Neuronal stem cell (in vitro differentiated cells): Measurements from ENCODE around the gene PTPRH.

ENCODE experiments used
- DNase-seq: peaks from one replicate; pipeline ENCODE4 v3.0.0-alpha.2; 2013; ENCODE audit warnings: low spot score
- H2AFZ ChIP-seq: one replicate; pipeline ENCODE4 v1.6.1; 2013; ENCODE audit warnings: mild to moderate bottlenecking, low read length, inconsistent platforms
- H2AK5ac ChIP-seq: 2 replicates; pipeline ENCODE4 v1.6.1; 2013; ENCODE audit warnings: low read depth, mild to moderate bottlenecking, inconsistent platforms, low read length, moderate library complexity, mixed read lengths
- H2BK120ac ChIP-seq: 2 replicates; pipeline ENCODE4 v1.6.1; 2013; ENCODE audit warnings: low read depth, mild to moderate bottlenecking, inconsistent platforms, low read length, moderate library complexity, mixed read lengths
- H2BK12ac ChIP-seq: one replicate; pipeline ENCODE4 v1.6.1; 2013; ENCODE audit warnings: low read length, inconsistent platforms
- H2BK15ac ChIP-seq: 2 replicates; pipeline ENCODE4 v1.6.1; 2013; ENCODE audit warnings: mild to moderate bottlenecking, low read length, inconsistent platforms, mixed read lengths
- H2BK5ac ChIP-seq: one replicate; pipeline ENCODE4 v1.6.1; 2013; ENCODE audit warnings: inconsistent platforms, mild to moderate bottlenecking, low read length, moderate library complexity
- H3K14ac ChIP-seq: one replicate; pipeline ENCODE4 v1.6.1; 2013; ENCODE audit warnings: low read length, inconsistent platforms
- H3K18ac ChIP-seq: 2 replicates; pipeline ENCODE4 v1.6.1; 2013; ENCODE audit warnings: low read length, inconsistent platforms
- H3K23ac ChIP-seq: 2 replicates; pipeline ENCODE4 v1.6.1; 2013; ENCODE audit warnings: low read depth, mild to moderate bottlenecking, mixed read lengths, low read length, inconsistent platforms; ENCODE audit not compliant: poor library complexity
- H3K27ac ChIP-seq: replicated peaks from 3 replicates; pipeline ENCODE4 v1.5.1; 2013; ENCODE audit warnings: low read length, inconsistent platforms
- H3K27me3 ChIP-seq, 3 experiments: 2 replicates each; pipeline ENCODE4 v1.6.1; 2013; ENCODE audit warnings: low read length in 3 of 3, mild to moderate bottlenecking in 2 of 3, inconsistent platforms in 1 of 3, low read depth in 1 of 3, mixed read lengths in 1 of 3, moderate library complexity in 1 of 3; ENCODE audit not compliant: control insufficient read depth in 3 of 3, insufficient read depth in 3 of 3
- H3K36me3 ChIP-seq, 2 donors: replicated peaks in 1 of 2; 2 replicates each; pipeline ENCODE4 v1.6.1; 2013; ENCODE audit warnings: low read length in 2 of 2; ENCODE audit not compliant: control insufficient read depth in 2 of 2, insufficient read depth in 2 of 2
- H3K4ac ChIP-seq: 2 replicates; pipeline ENCODE4 v1.6.1; 2013; ENCODE audit warnings: inconsistent platforms, mild to moderate bottlenecking, low read length, moderate library complexity
- H3K4me1 ChIP-seq, 2 donors: 1 replicate in 1 of 2; 2 replicates in 1 of 2; pipeline ENCODE4 v1.6.1; 2013; ENCODE audit warnings: low read length in 2 of 2, low read depth in 1 of 2; ENCODE audit not compliant: control insufficient read depth in 2 of 2, insufficient read depth in 1 of 2
- H3K4me2 ChIP-seq: one replicate; pipeline ENCODE4 v1.6.1; 2013; ENCODE audit warnings: mild to moderate bottlenecking, low read length, inconsistent platforms; ENCODE audit not compliant: insufficient read depth, poor library complexity, severe bottlenecking
- H3K4me3 ChIP-seq, 2 donors: 2 replicates each; pipeline ENCODE4 v1.5.1; 2013; ENCODE audit warnings: low read length in 2 of 2, mild to moderate bottlenecking in 2 of 2, inconsistent platforms in 1 of 2, moderate library complexity in 1 of 2
- H3K79me1 ChIP-seq: one replicate; pipeline ENCODE4 v1.6.1; 2013; ENCODE audit warnings: low read depth, mild to moderate bottlenecking, inconsistent platforms, low read length, moderate library complexity
- H3K9ac ChIP-seq: one replicate; pipeline ENCODE4 v1.6.1; 2013; ENCODE audit warnings: mild to moderate bottlenecking, low read depth, low read length, inconsistent platforms; ENCODE audit not compliant: poor library complexity
- H3K9me3 ChIP-seq, 2 donors: replicated peaks in 1 of 2; 2 replicates each; pipeline versions ENCODE3 to v1.6.1; 2013; ENCODE audit warnings: low read length in 2 of 2, mild to moderate bottlenecking in 2 of 2, inconsistent platforms in 1 of 2, low read depth in 1 of 2, mixed read lengths in 1 of 2, moderate library complexity in 1 of 2; ENCODE audit not compliant: control insufficient read depth in 2 of 2, insufficient read depth in 1 of 2
- H4K8ac ChIP-seq: one replicate; pipeline ENCODE4 v1.6.1; 2013; ENCODE audit warnings: low read depth, mild to moderate bottlenecking, inconsistent platforms, low read length, moderate library complexity
- H4K91ac ChIP-seq: one replicate; pipeline ENCODE4 v1.6.1; 2013; ENCODE audit warnings: low read length, low read depth, mild to moderate bottlenecking, inconsistent platforms; ENCODE audit not compliant: poor library complexity
- WGBS, 2 donors: extraction: QIAGEN DNeasy Blood & Tissue Kit; methylation state at CpG; one replicate each; pipeline ENCODE4 v1.1.7; 2013; ENCODE audit warnings: missing lambda C conversion rate in 2 of 2, mixed read lengths in 1 of 2; ENCODE audit not compliant: insufficient read length in 2 of 2, insufficient replicate concordance in 1 of 2; ENCODE audit errors: extremely low coverage in 2 of 2; 5-methylcytosine and 5-hydroxymethylcytosine counted together

PTPRH gene

DNA sequence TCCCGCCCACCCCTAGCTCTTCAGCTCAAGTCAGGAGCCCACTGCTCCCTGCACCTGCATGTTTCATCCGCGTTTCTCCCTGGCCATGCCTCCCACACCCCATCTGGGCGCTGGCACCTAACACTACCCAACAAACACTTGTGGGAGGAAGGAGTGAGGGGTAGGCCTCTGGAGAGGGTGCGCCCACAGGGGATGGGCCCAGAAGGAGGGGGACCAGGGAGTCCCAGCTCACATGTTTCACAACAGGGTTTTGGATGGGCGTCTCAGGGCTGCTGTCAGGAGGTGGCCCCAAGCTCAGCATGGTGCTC, 31.4 kb upstream of the PTPRH start:
- H3K4ac ChIP-seq: no peak overlapping the region
- H3K9me3 ChIP-seq: peaks cover 0 to 5% of the 10 kb centered on the region in 2 donors
- no peak overlapping the region for H3K18ac ChIP-seq
- no peaks in the 10 kb centered on the region for H3K27me3 ChIP-seq
- no peaks in the 10 kb centered on the region for H3K4me1 ChIP-seq
- H2BK12ac ChIP-seq: no peak overlapping the region
- H3K14ac ChIP-seq: no peak overlapping the region
- no peak overlapping the region for H2BK5ac ChIP-seq
- peaks cover 8% of the 10 kb centered on the region for H3K79me1 ChIP-seq
- no peak overlapping the region for H3K23ac ChIP-seq
- no peak overlapping the region for H4K8ac ChIP-seq
- peaks cover 72 to 94% of the 10 kb centered on the region in 2 donors for H3K36me3 ChIP-seq
- H2BK120ac ChIP-seq: no peak overlapping the region
- no peak overlapping the region for H2AK5ac ChIP-seq
- no peak overlapping the region for H2AFZ ChIP-seq
- H3K4me2 ChIP-seq: no peak overlapping the region
- H3K27ac ChIP-seq: no peak overlapping the region
- no CpG with 5 or more reads among the region's 6 CpGs for WGBS, 2 donors
- H2BK15ac ChIP-seq: no peak overlapping the region
- no peak overlapping the region for H3K4me3 ChIP-seq
- peak overlapping the region; percentile 44 for H3K9ac ChIP-seq
- H4K91ac ChIP-seq: no peak overlapping the region
- DNase-seq: no peak

DNA sequence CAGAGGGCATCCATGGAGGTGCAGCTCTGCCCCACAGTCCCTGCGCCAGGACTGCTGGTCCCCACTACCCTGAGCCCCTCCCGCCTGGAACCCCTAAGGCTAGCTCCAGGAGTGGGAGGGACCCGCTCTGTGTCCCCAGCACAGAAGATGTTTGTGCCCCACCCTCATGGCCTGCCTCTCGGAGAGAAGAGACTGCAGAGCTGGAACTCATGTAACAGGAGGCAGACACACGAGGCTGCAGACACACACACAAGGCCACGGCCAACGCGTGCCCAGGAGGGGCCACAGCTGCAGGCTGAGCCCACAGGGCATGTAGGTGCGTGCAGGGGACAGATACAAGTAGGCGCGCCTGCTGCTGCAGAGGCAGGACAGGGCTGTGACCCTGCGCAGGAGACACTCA, 29.7 kb upstream of the PTPRH start:
- H3K18ac ChIP-seq: no peak overlapping the region

DNA sequence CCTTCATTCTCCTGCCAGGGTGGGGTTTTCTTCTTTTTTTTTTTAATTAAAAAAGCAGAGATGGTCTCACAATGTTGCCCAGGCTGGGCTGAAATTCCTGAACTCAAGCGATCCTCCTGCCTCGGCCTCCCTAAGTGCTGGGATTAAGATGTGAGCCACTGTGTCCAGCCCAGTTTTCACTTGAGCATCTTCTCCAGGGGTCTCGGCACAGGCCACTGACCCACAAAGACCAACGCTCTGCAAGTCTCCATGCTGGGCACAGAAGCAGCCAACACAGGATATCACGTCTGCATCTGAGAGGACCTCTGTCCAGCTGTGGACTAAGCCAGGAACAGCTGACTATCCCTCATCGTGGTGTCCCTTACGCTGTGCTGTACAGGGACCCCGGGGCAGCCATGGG, 28.7 kb upstream of the PTPRH start:
- H3K4me2 ChIP-seq: no peak overlapping the region
- no peak overlapping the region for H2BK5ac ChIP-seq
- H2BK12ac ChIP-seq: no peak overlapping the region
- H2AK5ac ChIP-seq: no peak overlapping the region
- H3K14ac ChIP-seq: no peak overlapping the region
- H3K4me1 ChIP-seq: no peaks in the 10 kb centered on the region
- DNase-seq: no peak
- H3K23ac ChIP-seq: peak overlapping the region; percentile 65
- H2AFZ ChIP-seq: no peak overlapping the region
- no CpG with 5 or more reads among the region's 8 CpGs for WGBS, 2 donors
- H4K91ac ChIP-seq: no peak overlapping the region
- no peak overlapping the region for H3K4ac ChIP-seq
- H3K36me3 ChIP-seq: peaks cover 61 to 92% of the 10 kb centered on the region in 2 donors
- H3K9ac ChIP-seq: peak overlapping the region; percentile 21
- peaks cover 0 to 5% of the 10 kb centered on the region in 2 donors for H3K9me3 ChIP-seq
- no peaks in the 10 kb centered on the region for H3K27me3 ChIP-seq
- no peak overlapping the region for H2BK15ac ChIP-seq
- peaks cover 8% of the 10 kb centered on the region for H3K79me1 ChIP-seq
- no peak overlapping the region for H3K18ac ChIP-seq
- no peak overlapping the region for H4K8ac ChIP-seq
- peak overlapping the region in 1 of 2 donors; percentile 41 for H3K4me3 ChIP-seq
- no peak overlapping the region for H2BK120ac ChIP-seq
- H3K27ac ChIP-seq: no peak overlapping the region

More for the DNA sequence above, 29.7 kb upstream of the PTPRH start:
- Histone ChIP-seq H2BK120ac (no peak overlapping the region), H3K79me1 (peaks cover 8% of the 10 kb centered on the region), H2BK12ac (no peak overlapping the region), H3K27ac (no peak overlapping the region), H2BK15ac (no peak overlapping the region), H3K27me3 (no peaks in the 10 kb centered on the region), H4K91ac (no peak overlapping the region), H2BK5ac (no peak overlapping the region), H3K4ac (no peak overlapping the region), H2AK5ac (no peak overlapping the region), H3K14ac (no peak overlapping the region), H3K4me3 (peak overlapping the region in 1 of 2 donors; percentile 63), H4K8ac (no peak overlapping the region), H3K9me3 (peaks cover 0 to 5% of the 10 kb centered on the region in 2 donors), H3K4me1 (no peaks in the 10 kb centered on the region), H2AFZ (no peak overlapping the region), H3K23ac (no peak overlapping the region), H3K36me3 (peaks cover 65 to 91% of the 10 kb centered on the region in 2 donors), H3K9ac (no peak overlapping the region), H3K4me2 (no peak overlapping the region)
- WGBS, 2 donors: no CpG with 5 or more reads among the region's 12 CpGs
- DNase-seq: no peak

DNA sequence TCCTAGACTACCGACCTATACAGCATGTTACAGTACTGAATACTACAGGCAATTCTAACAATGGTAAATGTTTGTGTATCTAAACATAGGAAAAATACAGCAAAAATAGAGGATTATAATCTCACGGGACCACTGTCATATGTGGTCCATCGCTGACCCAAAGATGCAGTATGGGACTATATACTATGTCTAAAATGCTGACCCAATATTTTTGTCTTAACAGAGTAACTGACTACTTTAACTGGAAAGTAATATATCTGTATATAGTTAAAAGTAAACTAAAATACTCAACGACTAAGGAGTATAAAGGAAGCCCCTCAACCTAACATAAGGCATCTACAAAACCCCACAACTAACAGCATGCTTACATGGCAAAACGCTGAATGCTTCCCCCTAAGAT, 23.7 kb upstream of the PTPRH start:
- Histone ChIP-seq H3K4me1 (no peaks in the 10 kb centered on the region), H3K9ac (no peak overlapping the region), H4K8ac (no peak overlapping the region), H2BK120ac (no peak overlapping the region), H3K27me3 (no peaks in the 10 kb centered on the region), H3K9me3 (peaks cover 0 to 5% of the 10 kb centered on the region in 2 donors), H3K36me3 (peaks cover 52 to 92% of the 10 kb centered on the region in 2 donors), H4K91ac (no peak overlapping the region), H3K27ac (no peak overlapping the region), H3K4ac (no peak overlapping the region), H2AFZ (no peak overlapping the region), H3K23ac (no peak overlapping the region), H3K14ac (no peak overlapping the region), H2BK12ac (no peak overlapping the region), H2BK15ac (no peak overlapping the region), H2AK5ac (no peak overlapping the region), H3K79me1 (peaks cover 3% of the 10 kb centered on the region), H3K4me2 (no peak overlapping the region), H2BK5ac (no peak overlapping the region), H3K4me3 (no peak overlapping the region), H3K18ac (no peak overlapping the region)
- no CpG with 5 or more reads among the region's 5 CpGs for WGBS, 2 donors
- no peak for DNase-seq
